C4-2B (cell line): ENCODE data around the gene JAK1.
"Not testable (repeated sequence)": the region's sequence is repeated elsewhere in the genome, so short reads cannot be mapped to it uniquely, and the experiment has no call there.

ENCODE experiments used
- H3K27ac ChIP-seq: fragments of 450-650 bp; 2 replicates; pipeline ENCODE4 v1.5.1; 2017
- CTCF ChIP-seq: fragments of 450-650 bp; conservative IDR thresholded peaks from 2 replicates; pipeline ENCODE4 v1.5.1; 2017; ENCODE audit warnings: mild to moderate bottlenecking
- ZFX ChIP-seq: fragments of 450-650 bp; IDR thresholded peaks from 2 replicates; pipeline ENCODE4 v1.6.1; 2017

JAK1 gene

GRCh38 chr1:64934878-64935275 is 31.5 kb downstream of the JAK1 start:
- no peak overlapping the region for H3K27ac ChIP-seq
- TF ChIP-seq ZFX (no peak), CTCF (no peak)

- TF ChIP-seq CTCF (no peak), ZFX (no peak)
These were observed 32.1 kb downstream of the JAK1 start for GRCh38 chr1:64934115-64934877.

GRCh38 chr1:64933296-64934070 is 32.9 kb downstream of the JAK1 start:
- TF ChIP-seq CTCF = no peak
- TF ChIP-seq ZFX = no peak
- no peak overlapping the region for H3K27ac ChIP-seq

More at GRCh38 chr1:64934115-64934877, 32.1 kb downstream of the JAK1 start:
- no peak overlapping the region for H3K27ac ChIP-seq

GRCh38 chr1:64932962-64933295 is 33.4 kb downstream of the JAK1 start:
- H3K27ac ChIP-seq = no peak overlapping the region
- TF ChIP-seq CTCF (no peak), ZFX (no peak)

- not testable (repeated sequence) for H3K27ac ChIP-seq
These were observed 35.7 kb downstream of the JAK1 start for GRCh38 chr1:64930640-64931039.

GRCh38 chr1:64929221-64929620 is 37.1 kb downstream of the JAK1 start:
- no peak overlapping the region for H3K27ac ChIP-seq
- no peak for TF ChIP-seq ZFX

- no peak for TF ChIP-seq ZFX
- no peak overlapping the region for H3K27ac ChIP-seq
These were observed 38.0 kb downstream of the JAK1 start for GRCh38 chr1:64928325-64928724.

GRCh38 chr1:64925594-64925993 is 40.8 kb downstream of the JAK1 start:
- no peak overlapping the region for H3K27ac ChIP-seq
- no peak for TF ChIP-seq CTCF
- TF ChIP-seq ZFX = no peak

- H3K27ac ChIP-seq = no peak overlapping the region
- TF ChIP-seq ZFX (no peak), CTCF (no peak)
These were observed 43.0 kb downstream of the JAK1 start for GRCh38 chr1:64923294-64923718.
